Omental fat pad (tissue), 4 donors: ENCODE results near the gene RESP18. TPM values are rescaled to one million over a fixed set of nuclear protein-coding genes. Genes with fewer than 3 reads are reported as not detected.
"Not testable (repeated sequence)": the region's sequence is repeated elsewhere in the genome, so short reads cannot be mapped to it uniquely, and the experiment has no call there.

Experiments used
- ATAC-seq: fragments of 150-250 bp; one replicate; pipeline ENCODE4 v1.9.1; 2016; ENCODE audit warnings: mild to moderate bottlenecking, moderate library complexity; ENCODE audit not compliant: low FRiP score
- DNase-seq: peaks from one replicate; pipeline ENCODE4 v3.0.0-alpha.2; 2019; ENCODE audit warnings: low spot score
- total RNA-seq, 4 donors: library from RNA; depleted of rRNA; stranded (reverse); fragments of >200 nt; gene quantifications; one replicate each; pipeline ENCODE4 v1.1.0, GENCODE V29; 2016
- TF ChIP-seq, protein P1 (sequence below), 3 donors: fragments of 450-650 bp; IDR thresholded peaks; one replicate each; pipeline ENCODE4 v1.5.1; 2016 to 2017; ENCODE audit warnings: antibody characterized with exemption in 3 of 3, mild to moderate bottlenecking in 3 of 3, moderate library complexity in 2 of 3

RESP18 gene
- total RNA-seq, 4 donors from 2014 or later = not detected

DNA sequence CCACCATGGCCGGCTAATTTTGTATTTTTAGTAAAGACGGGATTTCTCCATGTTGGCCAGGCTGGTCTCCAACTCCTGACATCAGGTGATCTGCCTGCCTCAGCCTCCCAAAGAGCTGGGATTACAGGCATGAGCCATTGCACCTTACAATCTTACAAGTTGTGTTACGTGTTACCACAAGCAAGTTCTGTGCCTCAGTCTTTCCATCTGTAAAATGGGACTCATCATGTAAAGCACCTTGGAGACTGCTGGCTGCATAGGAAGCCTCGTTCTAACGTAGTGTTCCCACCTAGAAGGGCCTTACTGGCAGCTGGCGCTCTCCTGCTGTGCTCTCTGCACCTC is 43.4 kb downstream of the RESP18 start:
- ATAC-seq = no peak
- TF ChIP-seq, protein P1, sequence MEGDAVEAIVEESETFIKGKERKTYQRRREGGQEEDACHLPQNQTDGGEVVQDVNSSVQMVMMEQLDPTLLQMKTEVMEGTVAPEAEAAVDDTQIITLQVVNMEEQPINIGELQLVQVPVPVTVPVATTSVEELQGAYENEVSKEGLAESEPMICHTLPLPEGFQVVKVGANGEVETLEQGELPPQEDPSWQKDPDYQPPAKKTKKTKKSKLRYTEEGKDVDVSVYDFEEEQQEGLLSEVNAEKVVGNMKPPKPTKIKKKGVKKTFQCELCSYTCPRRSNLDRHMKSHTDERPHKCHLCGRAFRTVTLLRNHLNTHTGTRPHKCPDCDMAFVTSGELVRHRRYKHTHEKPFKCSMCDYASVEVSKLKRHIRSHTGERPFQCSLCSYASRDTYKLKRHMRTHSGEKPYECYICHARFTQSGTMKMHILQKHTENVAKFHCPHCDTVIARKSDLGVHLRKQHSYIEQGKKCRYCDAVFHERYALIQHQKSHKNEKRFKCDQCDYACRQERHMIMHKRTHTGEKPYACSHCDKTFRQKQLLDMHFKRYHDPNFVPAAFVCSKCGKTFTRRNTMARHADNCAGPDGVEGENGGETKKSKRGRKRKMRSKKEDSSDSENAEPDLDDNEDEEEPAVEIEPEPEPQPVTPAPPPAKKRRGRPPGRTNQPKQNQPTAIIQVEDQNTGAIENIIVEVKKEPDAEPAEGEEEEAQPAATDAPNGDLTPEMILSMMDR (IDR thresholded peaks at IDR 0.05) = no peak
- no peak for DNase-seq

DNA sequence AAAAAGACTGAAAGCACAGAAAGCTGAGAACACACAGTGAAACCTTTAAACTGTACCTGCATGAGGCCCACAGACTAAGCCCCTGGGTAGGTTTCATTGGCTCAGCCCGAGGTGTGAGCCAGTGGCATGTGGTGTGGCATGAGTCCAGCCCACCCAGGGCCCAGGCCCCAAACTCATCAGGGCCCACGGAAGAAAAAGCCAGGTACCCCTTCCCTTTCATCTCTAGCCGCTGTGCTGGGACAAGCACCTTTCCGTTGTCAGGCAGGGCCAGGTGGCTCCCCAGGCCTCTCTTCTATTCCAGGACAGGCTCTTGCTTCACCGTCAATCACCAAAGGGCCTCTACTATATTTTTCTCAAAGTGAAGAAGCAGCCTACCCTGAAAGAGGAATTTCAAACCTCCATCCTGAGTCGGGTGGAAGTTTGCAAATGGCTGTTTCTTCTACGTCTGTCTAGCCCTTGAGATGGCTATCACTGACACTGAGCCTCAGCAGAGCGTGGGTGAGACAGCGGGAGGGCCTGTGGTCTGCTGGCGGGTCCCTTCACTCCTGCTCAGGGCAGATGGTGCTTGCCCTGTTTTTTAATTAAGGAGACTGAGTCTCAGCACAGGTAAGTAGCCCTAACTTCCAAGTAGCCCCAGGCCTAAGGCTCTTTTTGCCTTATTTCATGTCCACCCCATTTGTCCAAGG is 44.8 kb downstream of the RESP18 start:
- ATAC-seq = no peak
- DNase-seq = no peak
- TF ChIP-seq, protein P1 (IDR thresholded peaks at IDR 0.05) = no peak

DNA sequence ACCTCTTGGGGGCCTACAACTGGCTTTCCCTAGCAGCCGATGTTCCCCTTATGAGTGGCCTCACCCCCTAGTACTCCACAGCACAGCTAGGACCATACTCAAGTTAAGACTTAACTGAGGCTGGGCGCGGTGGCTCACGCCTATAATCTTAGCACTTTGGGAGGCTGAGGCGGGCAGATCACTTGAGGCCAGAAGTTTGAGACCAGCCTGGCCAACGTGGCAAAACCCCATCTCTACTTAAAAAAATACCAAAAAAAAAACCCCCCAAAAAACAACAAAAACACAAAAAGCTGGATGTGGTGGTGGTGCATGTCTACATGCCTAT is 45.5 kb downstream of the RESP18 start:
- ATAC-seq, DNase-seq: not testable (repeated sequence)

DNA sequence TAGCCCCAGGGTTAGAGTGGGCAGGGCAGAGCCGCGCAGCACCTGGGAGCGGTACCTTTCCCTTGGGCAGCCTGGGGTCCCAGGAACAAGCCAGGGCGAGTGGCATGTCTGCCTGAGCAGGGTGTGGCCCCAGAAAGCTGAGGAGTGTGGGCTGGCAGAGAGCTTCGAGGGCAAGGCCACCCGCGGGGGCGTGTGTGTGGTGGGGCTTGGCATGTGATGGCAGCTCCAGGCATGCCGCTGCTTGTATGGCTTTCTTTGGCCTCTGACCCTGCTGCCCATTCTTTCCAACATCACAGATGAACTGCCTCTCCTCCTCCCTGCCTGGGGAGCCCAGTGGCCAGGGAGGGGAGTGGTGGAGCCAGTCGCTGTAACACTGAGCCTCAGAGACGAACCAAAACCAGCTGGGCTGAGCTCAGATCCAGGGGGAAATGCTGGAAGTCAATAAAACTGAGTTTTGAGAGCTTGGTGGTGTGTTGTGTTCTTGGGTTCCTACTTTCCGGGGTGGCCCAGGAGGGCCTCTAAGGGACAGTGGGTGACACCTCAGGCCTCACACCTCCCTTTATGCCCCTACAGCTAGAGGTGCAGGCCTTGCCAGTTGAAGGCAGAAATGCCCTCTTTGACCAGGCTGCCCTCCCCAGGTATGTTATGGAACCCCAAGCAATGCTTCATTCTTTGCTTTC is 46.0 kb downstream of the RESP18 start:
- TF ChIP-seq, protein P1 (IDR thresholded peaks at IDR 0.05) = no peak
- DNase-seq (no peak), ATAC-seq (no peak)

DNA sequence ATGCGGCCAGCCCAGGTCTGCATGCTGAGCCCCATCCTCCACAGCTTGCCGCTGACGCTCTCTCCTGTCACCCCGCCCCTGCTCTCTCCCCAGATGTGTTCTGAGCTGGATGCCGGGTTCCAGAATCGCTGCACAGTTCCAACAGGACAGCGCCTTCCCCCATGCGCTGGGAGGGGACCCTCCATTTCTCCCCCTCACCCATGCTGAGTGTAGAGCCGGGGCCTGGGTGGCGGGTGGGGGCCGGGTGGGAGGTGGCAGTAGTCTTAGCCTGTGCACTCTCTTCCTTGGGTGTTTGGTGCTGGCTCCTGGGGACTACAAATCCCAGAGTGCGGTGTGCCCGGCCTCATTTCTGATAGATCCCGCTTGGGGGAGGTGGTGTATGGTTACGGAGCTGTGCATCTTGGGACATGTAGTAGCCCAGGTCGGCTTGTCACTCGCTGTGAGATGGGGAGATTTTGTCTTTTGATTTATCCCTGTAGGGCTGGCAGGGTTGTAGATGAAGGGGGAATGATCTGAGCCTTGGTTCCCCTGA is 46.6 kb downstream of the RESP18 start:
- DNase-seq = no peak
- ATAC-seq = no peak
- TF ChIP-seq, protein P1 (IDR thresholded peaks at IDR 0.05) = no peak

DNA sequence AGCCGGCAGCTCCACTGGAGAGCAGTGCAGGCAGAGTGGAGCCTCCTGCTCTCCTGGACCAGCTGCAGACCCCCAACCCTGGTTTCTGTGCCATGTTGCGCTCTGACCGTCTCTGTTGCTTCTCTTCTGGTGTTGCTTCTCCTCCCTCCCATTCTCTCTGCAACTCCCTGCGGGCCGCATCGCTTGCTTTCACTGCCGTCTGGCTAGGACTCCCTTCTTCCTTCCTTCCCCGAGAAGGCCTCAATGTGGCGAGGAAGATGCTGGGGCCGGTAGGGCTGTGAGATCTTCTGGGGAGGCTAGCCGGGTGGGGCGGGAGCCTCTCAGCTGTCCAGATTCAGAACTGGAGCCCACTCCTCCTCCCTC is 47.2 kb downstream of the RESP18 start:
- no peak for ATAC-seq
- TF ChIP-seq, protein P1 (IDR thresholded peaks at IDR 0.05) = no peak
- no peak for DNase-seq

DNA sequence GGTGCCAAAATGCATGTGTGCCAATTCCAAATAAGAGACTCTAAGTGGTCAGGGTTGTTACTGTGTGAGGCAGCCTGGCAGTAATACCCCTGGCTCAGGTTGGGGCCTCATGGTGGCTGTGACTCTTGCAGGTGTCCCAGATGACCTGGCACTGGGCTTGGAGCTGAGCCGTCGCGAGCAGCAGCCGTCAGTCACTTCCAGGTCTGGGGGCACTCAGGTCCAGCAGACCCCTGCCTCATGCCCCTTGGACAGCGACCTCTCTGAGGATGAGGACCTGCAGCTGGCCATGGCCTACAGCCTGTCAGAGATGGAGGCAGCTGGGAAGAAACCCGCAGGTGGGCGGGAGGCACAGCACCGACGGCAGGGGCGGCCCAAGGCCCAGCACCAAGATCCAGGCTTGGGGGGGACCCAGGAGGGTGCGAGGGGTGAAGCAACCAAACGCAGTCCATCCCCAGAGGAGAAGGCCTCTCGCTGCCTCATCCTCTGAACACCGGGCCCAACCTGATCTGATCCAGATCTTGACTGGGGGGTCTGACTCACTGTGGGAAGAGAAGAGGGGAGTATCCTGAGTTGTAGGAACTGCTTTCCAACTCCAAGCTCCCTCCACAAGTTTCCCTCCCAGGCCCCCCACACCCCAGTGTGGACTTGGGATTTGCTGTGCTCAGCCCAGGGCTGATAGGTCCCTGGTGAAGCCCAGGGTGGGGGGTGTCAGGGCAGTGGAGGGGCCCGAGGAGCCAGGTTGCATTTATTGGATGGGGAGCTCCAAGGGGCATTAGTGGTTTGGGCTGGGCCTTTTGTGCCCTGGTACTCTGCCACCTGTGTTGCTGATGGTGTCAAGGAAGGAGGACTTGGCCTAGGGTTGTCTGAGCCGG is 47.8 kb downstream of the RESP18 start:
- TF ChIP-seq, protein P1 (IDR thresholded peaks at IDR 0.05) = no peak
- DNase-seq (no peak), ATAC-seq (no peak)
